OCI-LY1 (cell line): ENCODE data around the gene ABLIM2.

ENCODE experiments used
- CTCF ChIP-seq: fragments of 200-600 bp; sonication (generic), shearing (Covaris generic); IDR thresholded peaks from 2 replicates; pipeline ENCODE4 v1.5.1; 2017; ENCODE audit warnings: mild to moderate bottlenecking, antibody characterized with exemption, low read length, moderate library complexity, mixed read lengths
- EZH2 ChIP-seq: fragments of 200-600 bp; sonication (generic), shearing (Covaris generic); IDR thresholded peaks from 2 replicates; pipeline ENCODE4 v1.8.0; 2017; ENCODE audit warnings: borderline replicate concordance, mixed run types, mild to moderate bottlenecking, antibody characterized with exemption, low read length, moderate library complexity, mixed read lengths

GRCh38 chr4:8033829-8034528 lies 124.6 kb downstream of the ABLIM2 start:
- no peak for TF ChIP-seq CTCF
- TF ChIP-seq EZH2: no peak
